ENCODE data around the gene CXCR6. TPM values are rescaled to one million over a fixed set of nuclear protein-coding genes. Genes with fewer than 3 reads are reported as not detected.

The CXCR6 gene
- polyA plus RNA-seq, 1 of the 3 experiments (the other 2 are of a cell fraction), result not detected

GRCh38 chr3:45966371-45966791, 23.1 kb downstream of the CXCR6 start (continued):
- TF ChIP-seq SMC3 (IDR thresholded peaks at IDR 0.05; ENCODE audit: low read depth, low read length) (no peak), EP300 (IDR thresholded peaks at IDR 0.05; ENCODE audit: borderline replicate concordance in 1 of 2, low read depth in 1 of 2, low read length in 1 of 2) (no peak), GATA2 (CRISPR knock-in tag; IDR thresholded peaks at IDR 0.05) (no peak), FOXJ3 (CRISPR knock-in tag; IDR thresholded peaks at IDR 0.05) (no peak), MAX (IDR thresholded peaks at IDR 0.05; ENCODE audit: low read depth) (no peak), CTCF (IDR thresholded peaks at IDR 0.05) (no peak)

- Histone ChIP-seq H4K20me1 (ENCODE audit: insufficient read depth) (no peaks in the 10 kb centered on the region), H2AFZ (ENCODE audit: low read depth) (no peak overlapping the region), H3K27me3 (ENCODE audit: insufficient read depth) (no peaks in the 10 kb centered on the region), H3K4me2 (no peak overlapping the region), H3K9ac (no peak overlapping the region), H3K9me2 (no peaks in the 10 kb centered on the region), H3F3A (replicated peaks; ENCODE audit: insufficient read depth) (peaks cover 2% of the 10 kb centered on the region), H3K36me3 (replicated peaks in 1 of 2; ENCODE audit: control insufficient read depth in 1 of 2, insufficient read depth in 2 of 2, low read length in 1 of 2) (peaks cover 9 to 67% of the 10 kb centered on the region in 2 experiments), H3K9me3 (no peaks in the 10 kb centered on the region), H3K4me1 (ENCODE audit: control insufficient read depth in 1 of 2, insufficient read depth in 2 of 2, low read depth in 1 of 2, low read length in 1 of 2) (no peaks in the 10 kb centered on the region; a peak in 2 of 4 replicates), H3K4me3 (ENCODE audit: low read depth in 2 of 2, low read length in 1 of 2) (no peak overlapping the region), H3K27ac (ENCODE audit: low read depth in 2 of 2, low read length in 1 of 2) (no peak overlapping the region), H3K79me2 (ENCODE audit: insufficient read depth) (no peaks in the 10 kb centered on the region)
- 80% methylated on average over 5 of the region's 16 CpGs for WGBS (ENCODE audit: low lambda C conversion rate)
- DNase-seq, result no peak
- ChIA-PET CTCF (interaction anchor here (1.3 to 8.4 kb wide), 3 partner anchors 29 to 411 kb away, joined by 3 to 60 read pairs (median 23); no protein-coding TSS in a partner anchor), POLR2A (interaction anchor here (1.7 kb wide), 1 partner anchor 24 kb away, joined by 3 read pairs; the partner anchor contains the start of gene CXCR6)
- TF ChIP-seq NRF1 (IDR thresholded peaks at IDR 0.05; ENCODE audit: low read depth, low read length) (no peak), POLR2AphosphoS5 (IDR thresholded peaks at IDR 0.05; ENCODE audit: low read depth, low read length) (no peak), EZH2phosphoT487 (IDR thresholded peaks at IDR 0.05; ENCODE audit: borderline replicate concordance, low read depth) (no peak), NFIC (IDR thresholded peaks at IDR 0.05; ENCODE audit: borderline replicate concordance) (no peak), FOSL2 (IDR thresholded peaks at IDR 0.05; ENCODE audit: borderline replicate concordance, low read depth) (no peak), TAF1 (IDR thresholded peaks at IDR 0.05; ENCODE audit: borderline replicate concordance, low read depth, low read length) (no peak), MXI1 (IDR thresholded peaks at IDR 0.05; ENCODE audit: low read depth, low read length) (no peak), GABPA (IDR thresholded peaks at IDR 0.05; ENCODE audit: low read depth) (no peak), RCOR1 (IDR thresholded peaks at IDR 0.05; ENCODE audit: low read length) (no peak), ZBTB33 (IDR thresholded peaks at IDR 0.05; ENCODE audit: borderline replicate concordance, low read depth) (no peak), USF1 (IDR thresholded peaks at IDR 0.05; ENCODE audit: borderline replicate concordance, low read depth) (no peak), CTCF (IDR thresholded peaks at IDR 0.05) (no peak), PBX3 (IDR thresholded peaks at IDR 0.05) (no peak), USF2 (IDR thresholded peaks at IDR 0.05; ENCODE audit: borderline replicate concordance, low read depth, low read length) (no peak), SMC3 (IDR thresholded peaks at IDR 0.05; ENCODE audit: low read depth, low read length) (no peak), RAD21 (IDR thresholded peaks at IDR 0.05; ENCODE audit: low read length) (no peak)
These were observed 23.8 kb downstream of the CXCR6 start for GRCh38 chr3:45966950-45967640.

Data from SK-N-SH (cell line).